K562 (cell line): ENCODE measurements around the gene MCCC1.

Experiments
- EGR1 ChIP-seq: fragments of 450-650 bp; conservative IDR thresholded peaks from 2 replicates; pipeline ENCODE4 v1.6.1; 2017; ENCODE audit warnings: mild to moderate bottlenecking
- EP400 ChIP-seq: fragments of 450-650 bp; IDR thresholded peaks from 2 replicates; pipeline ENCODE4 v1.6.1; 2017; ENCODE audit warnings: antibody characterized with exemption, mild to moderate bottlenecking, moderate library complexity
- EZH2 ChIP-seq: IDR thresholded peaks from 2 replicates; pipeline ENCODE4 v1.6.1; 2012; ENCODE audit warnings: low read depth, mild to moderate bottlenecking, inconsistent platforms, low read length, borderline replicate concordance
- POLR2H ChIP-seq: IDR thresholded peaks from 2 replicates; pipeline ENCODE4 v1.6.1; 2016; ENCODE audit warnings: missing genetic modification characterization, low read depth, mild to moderate bottlenecking, control low read depth, missing compliant biosample characterization, moderate library complexity
- SNRNP70 ChIP-seq: fragments of 200-400 bp; formaldehyde crosslinking; optimal IDR thresholded peaks from 2 replicates; pipeline ENCODE3; 2017; ENCODE audit warnings: low read depth, low read length
- TF ChIP-seq, protein P1 (sequence below), 3 experiments: IDR thresholded peaks in 2 of 3; conservative IDR thresholded peaks in 1 of 3; 2 replicates each; pipeline ENCODE4 v1.5.1; 2011 to 2012; ENCODE audit warnings: low read length in 3 of 3, mild to moderate bottlenecking in 3 of 3, control low read depth in 2 of 3, improper control_type of control experiment in 1 of 3, inconsistent platforms in 1 of 3, low read depth in 1 of 3, mixed read lengths in 1 of 3, moderate library complexity in 1 of 3; ENCODE audit not compliant: insufficient read depth in 2 of 3

DNA sequence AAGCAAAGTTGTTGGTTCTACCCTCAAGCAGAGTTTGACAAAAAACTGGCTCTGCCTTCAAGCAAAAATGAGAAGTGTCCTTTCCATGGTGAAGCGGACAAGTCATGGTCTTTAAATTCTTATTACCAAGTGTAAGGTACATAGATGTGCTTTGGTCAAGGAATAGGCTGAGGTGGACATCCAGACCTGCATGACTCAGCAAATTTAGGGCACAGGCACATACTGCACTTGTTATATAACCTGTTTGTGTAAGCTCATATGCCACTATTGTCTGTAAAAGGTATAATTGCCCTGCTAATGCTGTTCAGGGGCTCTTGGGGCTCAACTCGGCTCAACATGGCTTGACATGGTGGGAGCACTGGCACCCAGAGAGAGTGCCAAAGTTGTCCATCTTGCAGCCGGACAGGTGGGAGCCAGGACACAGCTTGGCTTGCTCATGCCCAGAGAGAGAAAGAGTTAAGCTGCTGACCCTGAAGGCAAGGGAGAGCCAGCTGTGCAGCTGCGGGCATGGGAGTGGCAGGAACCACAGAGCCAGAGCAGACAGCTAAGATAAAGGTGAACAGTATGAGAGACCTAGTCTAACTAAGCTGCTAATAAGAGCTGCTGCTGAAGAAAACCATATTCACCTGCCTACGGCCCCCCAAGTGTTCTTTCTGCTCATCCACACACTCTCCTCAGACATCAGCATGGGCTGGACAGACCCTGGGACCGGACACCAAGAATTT, 17.7 kb downstream of the MCCC1 start:
- TF ChIP-seq SNRNP70 (no peak), EP400 (no peak), EZH2 (no peak), EGR1 (no peak), POLR2H (no peak)
- TF ChIP-seq, protein P1, sequence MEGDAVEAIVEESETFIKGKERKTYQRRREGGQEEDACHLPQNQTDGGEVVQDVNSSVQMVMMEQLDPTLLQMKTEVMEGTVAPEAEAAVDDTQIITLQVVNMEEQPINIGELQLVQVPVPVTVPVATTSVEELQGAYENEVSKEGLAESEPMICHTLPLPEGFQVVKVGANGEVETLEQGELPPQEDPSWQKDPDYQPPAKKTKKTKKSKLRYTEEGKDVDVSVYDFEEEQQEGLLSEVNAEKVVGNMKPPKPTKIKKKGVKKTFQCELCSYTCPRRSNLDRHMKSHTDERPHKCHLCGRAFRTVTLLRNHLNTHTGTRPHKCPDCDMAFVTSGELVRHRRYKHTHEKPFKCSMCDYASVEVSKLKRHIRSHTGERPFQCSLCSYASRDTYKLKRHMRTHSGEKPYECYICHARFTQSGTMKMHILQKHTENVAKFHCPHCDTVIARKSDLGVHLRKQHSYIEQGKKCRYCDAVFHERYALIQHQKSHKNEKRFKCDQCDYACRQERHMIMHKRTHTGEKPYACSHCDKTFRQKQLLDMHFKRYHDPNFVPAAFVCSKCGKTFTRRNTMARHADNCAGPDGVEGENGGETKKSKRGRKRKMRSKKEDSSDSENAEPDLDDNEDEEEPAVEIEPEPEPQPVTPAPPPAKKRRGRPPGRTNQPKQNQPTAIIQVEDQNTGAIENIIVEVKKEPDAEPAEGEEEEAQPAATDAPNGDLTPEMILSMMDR (IDR thresholded peaks at IDR 0.05 in 2 of 3, conservative IDR thresholded peaks at IDR 0.05 in 1 of 3; ENCODE audit: insufficient read depth in 2 of 3, low read depth in 1 of 3, low read length in 3 of 3), result no peak
